ENCODE measurements around the gene MSH4.

- TF ChIP-seq POLR2A (IDR thresholded peaks at IDR 0.05) (no peak), POLR2AphosphoS5 (IDR thresholded peaks at IDR 0.05) (no peak)
Measured at GRCh38 chr1:75771978-75772377, 24.7 kb upstream of the MSH4 start.

Data from spleen (tissue), 3 donors.